HG03565 (cell line): Measurements from ENCODE around the gene RAB20.
"Not testable (repeated sequence)": the region's sequence is repeated elsewhere in the genome, so short reads cannot be mapped to it uniquely, and the experiment has no call there.

Experiments used
- ATAC-seq: cut with Tn5 transposase; IDR thresholded peaks from one replicate; pipeline ENCODE4 v1.9.1; 2021; ENCODE audit warnings: mild to moderate bottlenecking, moderate library complexity; ENCODE audit not compliant: unreplicated experiment

RAB20 gene

DNA sequence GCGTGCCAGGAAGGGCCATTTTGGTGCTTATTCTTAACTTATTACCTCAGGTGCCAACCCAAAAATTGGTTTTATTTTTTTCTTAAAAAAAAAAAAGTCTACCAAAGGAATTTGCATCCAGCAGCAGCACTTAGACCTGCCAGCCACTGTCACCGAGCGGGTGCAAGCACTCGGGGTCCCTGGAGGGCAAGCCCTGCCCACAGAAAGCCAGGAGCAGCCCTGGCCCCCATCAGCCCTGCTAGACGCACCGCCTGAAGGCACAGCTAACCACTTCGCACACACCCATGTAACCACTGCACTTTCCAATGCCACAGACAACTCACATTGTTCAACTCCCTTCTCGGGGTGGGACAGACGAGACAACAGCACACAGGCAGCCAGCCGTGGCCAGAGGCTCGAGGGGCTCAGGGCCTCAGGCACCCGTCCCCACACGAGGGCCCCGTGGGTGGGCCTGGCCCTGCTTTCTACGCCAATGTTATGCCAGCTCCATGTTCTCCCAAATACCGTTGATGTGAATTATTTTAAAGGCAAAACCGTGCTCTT is 49.3 kb downstream of the RAB20 start:
- ATAC-seq = no peak

GRCh38 chr13:110511509-110512181 is 49.9 kb downstream of the RAB20 start:
- no peak for ATAC-seq

GRCh38 chr13:110509971-110510786 is 51.3 kb downstream of the RAB20 start:
- ATAC-seq = peak; percentile 60

DNA sequence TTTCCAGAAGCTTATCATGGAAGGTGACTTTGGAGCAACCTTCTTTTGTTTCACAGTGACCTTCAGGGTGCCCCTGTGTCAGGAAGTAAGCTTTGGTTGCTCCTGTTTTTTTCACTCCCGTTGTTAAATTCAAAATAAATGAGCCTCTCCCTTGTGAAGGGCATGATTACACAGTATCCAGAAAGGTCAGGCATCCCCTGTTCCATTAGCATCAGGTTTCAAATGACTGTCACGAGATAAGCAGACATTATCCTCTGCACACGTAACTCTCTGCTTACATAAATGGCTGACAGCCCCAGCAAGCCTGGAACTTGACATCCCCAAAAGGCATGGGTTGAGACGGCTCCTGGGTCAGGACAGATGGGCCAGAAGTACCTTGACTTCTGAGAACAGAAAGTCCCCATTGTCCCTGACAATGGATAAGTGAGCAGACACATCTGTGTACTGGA is 52.0 kb downstream of the RAB20 start:
- no peak for ATAC-seq

GRCh38 chr13:110507678-110508381 is 53.7 kb downstream of the RAB20 start:
- ATAC-seq = no peak

DNA sequence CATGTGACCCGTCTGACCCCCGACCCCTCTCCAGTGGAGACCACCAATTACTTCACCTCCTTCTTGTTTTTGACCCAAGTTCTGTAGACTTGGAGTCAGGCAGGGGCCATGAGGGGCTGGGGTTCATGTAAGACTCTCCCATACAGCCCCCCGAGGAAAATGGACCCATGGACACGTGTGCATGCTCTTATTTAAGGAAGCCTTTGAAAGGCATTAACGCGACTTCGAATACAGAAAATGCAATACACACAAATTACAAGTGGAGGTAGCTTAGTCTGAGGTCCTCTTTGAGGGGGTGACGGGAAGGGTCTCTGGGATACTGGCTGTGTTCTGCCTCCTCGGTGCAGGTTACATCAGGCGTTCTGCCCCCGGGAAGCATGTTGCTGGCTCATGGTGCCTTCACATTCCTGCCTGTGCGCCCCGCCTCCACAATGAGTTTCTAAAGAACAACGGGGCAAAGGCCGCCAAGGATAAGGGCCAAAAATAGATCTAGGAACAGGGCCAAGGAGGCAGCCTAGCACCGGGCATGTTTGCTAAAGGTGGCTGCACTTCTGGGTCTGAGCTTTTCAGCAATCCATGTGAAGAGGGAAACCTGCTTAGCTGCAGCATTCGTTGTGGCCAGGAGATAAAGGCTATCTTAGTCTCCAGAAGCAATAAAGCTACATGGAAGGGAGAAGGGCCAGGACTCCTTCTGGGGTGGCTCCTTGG is 54.5 kb downstream of the RAB20 start:
- no peak for ATAC-seq

GRCh38 chr13:110506396-110506795 is 55.1 kb downstream of the RAB20 start:
- no peak for ATAC-seq

GRCh38 chr13:110505594-110505993 is 55.9 kb downstream of the RAB20 start:
- ATAC-seq = no peak

DNA sequence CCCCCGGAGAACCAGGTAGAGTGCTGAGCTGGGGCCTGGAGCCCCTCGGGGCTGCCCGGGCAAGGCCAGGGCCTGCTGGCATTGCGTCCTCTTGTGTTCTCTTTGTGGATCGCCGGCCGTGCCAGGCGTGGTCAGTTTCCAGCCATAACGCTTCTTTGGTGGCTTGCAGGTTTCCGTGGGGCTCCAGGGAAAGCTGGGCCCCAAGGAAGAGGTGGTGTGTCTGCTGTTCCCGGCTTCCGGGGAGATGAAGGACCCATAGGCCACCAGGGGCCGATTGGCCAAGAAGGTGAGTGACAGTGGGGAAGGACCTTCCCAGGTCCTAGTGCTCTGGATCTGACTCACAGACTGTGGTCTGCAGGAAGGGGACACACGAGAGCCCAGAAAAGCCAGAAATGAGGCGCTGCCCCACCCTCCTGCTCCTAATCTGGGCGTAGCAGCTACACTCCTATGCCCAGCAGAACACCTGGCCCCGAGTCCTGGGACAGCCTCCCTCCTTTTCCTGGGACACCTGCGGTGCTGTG is 57.5 kb downstream of the RAB20 start:
- no peak for ATAC-seq

DNA sequence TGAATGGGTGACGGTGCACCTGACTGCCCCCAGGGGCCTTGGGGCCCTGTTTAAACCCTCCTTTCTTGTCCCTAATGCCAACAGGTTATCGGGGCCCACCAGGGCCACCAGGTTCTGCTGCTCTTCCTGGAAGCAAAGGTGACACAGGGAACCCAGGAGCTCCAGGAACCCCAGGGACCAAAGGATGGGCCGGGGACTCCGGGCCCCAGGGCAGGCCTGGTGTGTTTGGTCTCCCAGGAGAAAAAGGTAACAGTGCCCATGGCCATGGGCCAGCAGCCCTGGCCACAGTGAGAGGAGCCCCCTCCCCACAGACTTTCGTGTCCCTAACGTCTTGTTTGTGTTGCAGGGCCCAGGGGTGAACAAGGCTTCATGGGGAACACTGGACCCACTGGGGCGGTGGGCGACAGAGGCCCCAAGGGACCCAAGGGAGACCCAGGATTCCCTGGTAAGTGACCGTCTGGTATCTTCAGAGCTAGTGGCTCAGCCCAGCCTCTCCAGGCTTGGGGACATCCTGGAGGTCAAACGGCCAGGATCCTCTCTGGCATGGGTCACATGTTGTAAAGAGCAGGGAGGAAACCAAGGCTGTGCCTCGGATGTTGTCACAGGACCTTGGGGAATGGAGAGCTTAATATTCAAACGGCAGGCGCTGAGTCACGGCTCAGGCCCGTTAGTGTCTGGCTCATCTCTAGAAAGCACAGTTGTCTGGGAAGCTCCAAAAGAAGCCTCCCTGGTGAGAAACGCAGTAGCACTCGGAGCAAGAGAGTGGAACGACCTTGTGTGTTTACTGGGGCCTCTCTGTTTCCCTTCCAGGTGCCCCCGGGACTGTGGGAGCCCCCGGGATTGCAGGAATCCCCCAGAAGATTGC is 58.3 kb downstream of the RAB20 start:
- no peak for ATAC-seq

- ATAC-seq = no peak
Measured at GRCh38 chr13:110501188-110501587, 60.3 kb downstream of the RAB20 start.

- ATAC-seq = no peak
Measured at GRCh38 chr13:110500341-110500740, 61.2 kb downstream of the RAB20 start.

DNA sequence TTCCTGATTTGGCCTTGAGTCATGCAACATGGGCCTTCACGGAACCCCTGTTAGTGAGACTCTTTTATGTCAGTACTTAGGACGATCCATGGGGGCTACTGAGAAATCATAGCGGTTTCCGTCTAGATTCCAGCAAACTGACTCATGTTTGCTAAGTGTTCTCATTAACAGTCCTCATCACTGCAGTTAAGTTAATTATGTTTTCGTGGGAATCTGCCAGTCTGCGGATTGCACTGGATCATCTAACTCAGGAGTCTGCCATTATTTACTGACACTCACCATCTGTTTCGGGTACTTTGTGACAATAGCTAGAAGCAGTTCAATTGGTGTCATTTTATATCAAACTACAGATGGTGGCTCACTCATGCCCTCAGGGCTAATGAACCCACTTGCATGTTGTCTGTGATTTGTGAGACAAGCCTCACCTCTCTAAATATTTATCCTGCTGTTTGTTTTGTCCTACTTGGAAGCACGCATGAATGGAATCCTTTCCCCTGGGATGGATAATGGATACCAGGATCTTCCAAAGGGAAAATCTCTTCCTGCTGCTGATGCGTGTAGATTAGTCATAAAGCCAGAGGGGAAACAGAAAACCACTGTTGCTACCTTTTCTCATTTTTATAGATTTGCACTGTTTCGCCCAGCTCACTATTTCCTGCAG is 61.8 kb downstream of the RAB20 start:
- ATAC-seq = no peak

DNA sequence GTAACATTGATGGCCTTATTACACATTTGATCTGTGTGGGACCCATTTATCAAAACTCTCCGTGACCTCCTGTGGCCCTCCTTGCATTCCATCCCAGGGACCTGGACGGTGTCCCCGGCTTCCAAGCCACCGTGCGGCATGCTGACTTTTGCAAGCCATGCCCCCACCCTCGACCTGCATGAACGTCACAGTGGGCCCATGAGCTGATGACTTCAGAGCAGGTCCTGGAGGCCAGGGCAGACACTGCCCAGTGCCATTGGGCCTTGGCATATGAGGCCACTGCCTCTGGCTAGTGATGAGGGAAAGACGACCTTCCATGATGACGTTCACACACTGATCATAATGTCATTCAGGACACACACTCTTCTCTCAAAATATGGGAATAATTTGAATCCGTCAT is 62.8 kb downstream of the RAB20 start:
- no peak for ATAC-seq

DNA sequence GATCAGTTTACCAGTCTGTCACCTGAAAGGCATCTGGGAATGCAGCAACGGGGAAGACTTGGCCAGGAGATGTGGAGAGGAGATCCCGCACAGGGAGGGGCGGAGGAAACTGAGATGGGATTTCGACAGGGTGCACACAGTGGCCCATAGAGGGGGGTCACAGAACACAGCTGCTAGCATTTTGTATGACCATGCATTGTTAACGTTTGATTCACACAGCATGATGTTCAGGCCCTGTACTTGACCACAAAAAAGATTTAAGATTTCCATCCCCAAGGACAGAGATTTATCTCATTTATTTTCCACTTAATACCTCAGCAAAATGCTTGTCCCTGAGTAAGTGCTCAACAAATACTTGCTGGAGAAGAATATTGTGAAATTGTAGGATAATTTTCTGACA is 63.2 kb downstream of the RAB20 start:
- no peak for ATAC-seq

DNA sequence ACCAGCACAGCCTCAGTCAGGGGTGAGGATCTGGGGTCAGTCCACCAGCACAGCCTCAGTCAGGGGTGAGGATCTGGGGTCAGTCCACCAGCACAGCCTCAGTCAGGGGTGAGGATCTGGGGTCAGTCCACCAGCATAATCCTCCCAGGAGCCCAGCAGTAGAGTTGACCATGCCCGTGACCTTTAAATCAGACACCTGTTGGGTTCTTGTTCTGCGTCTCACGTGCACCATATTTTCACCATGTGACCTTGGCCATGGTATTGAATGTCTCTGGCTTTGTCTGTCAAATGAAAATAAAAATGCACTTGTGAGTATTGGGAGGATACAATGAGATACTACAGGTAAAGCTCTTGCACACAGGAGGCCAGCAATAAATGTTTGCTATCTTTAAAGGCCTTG is 63.6 kb downstream of the RAB20 start:
- not testable (repeated sequence) for ATAC-seq

DNA sequence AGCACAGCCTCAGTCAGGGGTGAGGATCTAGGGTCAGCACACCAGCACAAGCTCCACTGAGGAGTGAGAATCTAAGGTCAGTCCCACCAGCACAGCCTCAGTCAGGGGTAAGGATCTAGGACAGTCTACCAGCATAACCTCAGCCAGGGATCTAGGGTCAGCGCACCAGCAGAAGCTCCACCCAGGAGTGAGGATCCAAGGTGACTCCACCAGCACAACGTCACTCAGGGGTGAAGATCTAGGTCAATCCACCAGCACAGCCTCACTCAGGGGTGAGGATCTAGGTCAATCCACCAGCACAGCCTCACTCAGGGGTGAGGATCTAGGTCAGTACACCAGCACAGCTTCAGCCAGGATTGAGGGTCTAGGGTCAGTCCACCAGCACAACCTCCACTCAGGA is 64.5 kb downstream of the RAB20 start:
- no peak for ATAC-seq

DNA sequence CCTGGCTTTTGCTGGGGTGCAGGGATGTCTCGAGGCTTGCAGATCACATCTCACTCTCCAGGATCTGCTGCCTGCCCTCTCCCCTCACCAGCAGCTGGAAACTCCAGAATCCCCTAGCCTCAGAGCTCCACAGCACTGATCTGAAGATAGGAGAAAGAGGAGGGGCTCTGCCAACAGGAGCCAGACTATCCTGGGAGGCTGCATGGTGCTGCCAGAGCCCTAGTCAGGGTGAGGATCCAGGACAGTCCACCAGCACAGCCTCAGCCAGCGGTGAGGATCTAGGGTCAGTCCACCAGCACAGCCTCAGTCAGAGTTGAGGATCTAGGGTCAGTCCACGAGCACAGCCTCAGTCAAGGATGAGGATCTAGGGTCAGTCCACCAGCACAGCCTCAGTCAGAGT is 65.2 kb downstream of the RAB20 start:
- no peak for ATAC-seq

GRCh38 chr13:110495881-110496280 is 65.6 kb downstream of the RAB20 start:
- no peak for ATAC-seq
